Ishikawa (cell line): ENCODE measurements around the gene SORCS3.

Experiments
- CEBPB ChIP-seq: IDR thresholded peaks from 2 replicates; pipeline ENCODE4 v1.6.1; 2012
- CREB1 ChIP-seq: IDR thresholded peaks from 2 replicates; pipeline ENCODE4 v1.6.1; 2012; ENCODE audit warnings: low read depth
- EGR1 ChIP-seq: IDR thresholded peaks from 2 replicates; pipeline ENCODE4 v1.6.1; 2012
- EP300 ChIP-seq: IDR thresholded peaks from 2 replicates; pipeline ENCODE4 v1.6.1; 2012; ENCODE audit warnings: borderline replicate concordance
- FOXM1 ChIP-seq: IDR thresholded peaks from 2 replicates; pipeline ENCODE4 v1.6.1; 2012; ENCODE audit warnings: low read depth, borderline replicate concordance
- NFIC ChIP-seq: IDR thresholded peaks from 2 replicates; pipeline ENCODE4 v1.6.1; 2012
- RAD21 ChIP-seq: IDR thresholded peaks from 2 replicates; pipeline ENCODE4 v1.6.1; 2012; ENCODE audit warnings: low read depth
- TAF1 ChIP-seq: IDR thresholded peaks from 2 replicates; pipeline ENCODE4 v1.6.1; 2012; ENCODE audit warnings: low read depth, mild to moderate bottlenecking
- TCF12 ChIP-seq: IDR thresholded peaks from 2 replicates; pipeline ENCODE4 v1.6.1; 2012; ENCODE audit warnings: low read depth
- TEAD4 ChIP-seq: IDR thresholded peaks from 2 replicates; pipeline ENCODE4 v1.6.1; 2012
- YY1 ChIP-seq: IDR thresholded peaks from 2 replicates; pipeline ENCODE4 v1.6.1; 2012; ENCODE audit warnings: low read depth
- ZBTB7A ChIP-seq: IDR thresholded peaks from 2 replicates; pipeline ENCODE4 v1.6.1; 2012; ENCODE audit warnings: low read depth
- TF ChIP-seq, protein P1 (sequence below): IDR thresholded peaks from 2 replicates; pipeline ENCODE4 v1.6.1; 2012
- TF ChIP-seq, protein P2 (sequence below): IDR thresholded peaks from 2 replicates; pipeline ENCODE4 v1.6.1; 2012
- TF ChIP-seq, protein P3 (sequence below): IDR thresholded peaks from 2 replicates; pipeline ENCODE4 v1.6.1; 2012; ENCODE audit warnings: low read depth, mild to moderate bottlenecking

Gene SORCS3

DNA sequence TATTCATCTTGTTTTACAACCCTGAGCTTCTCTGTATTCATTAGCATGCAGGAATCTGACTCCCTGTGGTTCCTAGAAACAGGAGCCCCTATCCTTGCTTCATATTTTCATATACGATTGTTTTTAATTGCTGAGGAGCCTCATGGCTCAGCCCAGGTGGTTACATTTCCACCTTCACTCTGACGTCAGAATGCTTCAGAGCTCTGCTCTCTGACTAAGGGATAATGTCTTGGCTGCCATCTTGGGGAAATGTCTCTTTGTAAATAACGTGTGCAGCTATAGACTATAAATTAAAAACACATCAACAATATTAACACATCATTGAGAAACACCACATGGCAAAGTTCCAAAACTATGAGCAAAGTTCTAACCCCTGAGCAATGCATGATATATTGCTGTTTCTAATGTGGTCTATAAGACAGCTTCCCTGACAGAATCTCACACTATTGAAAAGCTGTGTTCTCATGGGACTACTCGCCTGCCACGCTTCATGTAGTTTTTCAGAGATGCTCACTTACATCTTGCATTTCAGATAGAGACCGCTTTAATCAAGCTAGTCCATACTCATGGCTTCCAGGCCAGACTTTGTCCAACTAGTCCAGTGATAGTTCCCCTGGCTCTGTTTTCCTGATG lies 227.0 kb downstream of the SORCS3 start:
- TF ChIP-seq ZBTB7A (no peak), TCF12 (no peak)

DNA sequence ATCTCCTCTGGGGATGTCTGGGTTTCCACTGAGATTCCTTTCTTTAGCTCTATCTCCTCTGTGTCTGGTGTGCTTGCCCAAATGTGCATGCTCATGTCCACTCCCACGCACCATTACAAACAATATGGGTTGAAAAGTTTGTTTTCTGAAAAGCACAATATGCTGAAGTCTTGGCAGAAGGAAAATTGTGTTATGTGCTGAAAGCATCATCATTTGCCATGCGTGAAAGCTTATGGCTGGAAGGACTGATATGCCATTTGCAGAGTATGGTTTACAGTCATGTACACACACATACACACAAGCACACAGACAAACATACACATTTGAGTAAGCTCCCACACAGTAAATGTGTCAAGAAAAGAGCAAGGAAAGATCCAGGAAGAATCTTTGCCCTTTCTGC lies 231.6 kb downstream of the SORCS3 start:
- TF ChIP-seq, protein P1, sequence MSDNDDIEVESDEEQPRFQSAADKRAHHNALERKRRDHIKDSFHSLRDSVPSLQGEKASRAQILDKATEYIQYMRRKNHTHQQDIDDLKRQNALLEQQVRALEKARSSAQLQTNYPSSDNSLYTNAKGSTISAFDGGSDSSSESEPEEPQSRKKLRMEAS = no peak
- TF ChIP-seq, protein P2, sequence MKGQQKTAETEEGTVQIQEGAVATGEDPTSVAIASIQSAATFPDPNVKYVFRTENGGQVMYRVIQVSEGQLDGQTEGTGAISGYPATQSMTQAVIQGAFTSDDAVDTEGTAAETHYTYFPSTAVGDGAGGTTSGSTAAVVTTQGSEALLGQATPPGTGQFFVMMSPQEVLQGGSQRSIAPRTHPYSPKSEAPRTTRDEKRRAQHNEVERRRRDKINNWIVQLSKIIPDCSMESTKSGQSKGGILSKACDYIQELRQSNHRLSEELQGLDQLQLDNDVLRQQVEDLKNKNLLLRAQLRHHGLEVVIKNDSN = no peak
- TF ChIP-seq CREB1 (no peak), ZBTB7A (no peak), EP300 (no peak), CEBPB (no peak), EGR1 (no peak), RAD21 (no peak), NFIC (no peak), FOXM1 (no peak), YY1 (no peak), TCF12 (no peak), TEAD4 (no peak), TAF1 (no peak)
- TF ChIP-seq, protein P3, sequence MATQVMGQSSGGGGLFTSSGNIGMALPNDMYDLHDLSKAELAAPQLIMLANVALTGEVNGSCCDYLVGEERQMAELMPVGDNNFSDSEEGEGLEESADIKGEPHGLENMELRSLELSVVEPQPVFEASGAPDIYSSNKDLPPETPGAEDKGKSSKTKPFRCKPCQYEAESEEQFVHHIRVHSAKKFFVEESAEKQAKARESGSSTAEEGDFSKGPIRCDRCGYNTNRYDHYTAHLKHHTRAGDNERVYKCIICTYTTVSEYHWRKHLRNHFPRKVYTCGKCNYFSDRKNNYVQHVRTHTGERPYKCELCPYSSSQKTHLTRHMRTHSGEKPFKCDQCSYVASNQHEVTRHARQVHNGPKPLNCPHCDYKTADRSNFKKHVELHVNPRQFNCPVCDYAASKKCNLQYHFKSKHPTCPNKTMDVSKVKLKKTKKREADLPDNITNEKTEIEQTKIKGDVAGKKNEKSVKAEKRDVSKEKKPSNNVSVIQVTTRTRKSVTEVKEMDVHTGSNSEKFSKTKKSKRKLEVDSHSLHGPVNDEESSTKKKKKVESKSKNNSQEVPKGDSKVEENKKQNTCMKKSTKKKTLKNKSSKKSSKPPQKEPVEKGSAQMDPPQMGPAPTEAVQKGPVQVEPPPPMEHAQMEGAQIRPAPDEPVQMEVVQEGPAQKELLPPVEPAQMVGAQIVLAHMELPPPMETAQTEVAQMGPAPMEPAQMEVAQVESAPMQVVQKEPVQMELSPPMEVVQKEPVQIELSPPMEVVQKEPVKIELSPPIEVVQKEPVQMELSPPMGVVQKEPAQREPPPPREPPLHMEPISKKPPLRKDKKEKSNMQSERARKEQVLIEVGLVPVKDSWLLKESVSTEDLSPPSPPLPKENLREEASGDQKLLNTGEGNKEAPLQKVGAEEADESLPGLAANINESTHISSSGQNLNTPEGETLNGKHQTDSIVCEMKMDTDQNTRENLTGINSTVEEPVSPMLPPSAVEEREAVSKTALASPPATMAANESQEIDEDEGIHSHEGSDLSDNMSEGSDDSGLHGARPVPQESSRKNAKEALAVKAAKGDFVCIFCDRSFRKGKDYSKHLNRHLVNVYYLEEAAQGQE = no peak

DNA sequence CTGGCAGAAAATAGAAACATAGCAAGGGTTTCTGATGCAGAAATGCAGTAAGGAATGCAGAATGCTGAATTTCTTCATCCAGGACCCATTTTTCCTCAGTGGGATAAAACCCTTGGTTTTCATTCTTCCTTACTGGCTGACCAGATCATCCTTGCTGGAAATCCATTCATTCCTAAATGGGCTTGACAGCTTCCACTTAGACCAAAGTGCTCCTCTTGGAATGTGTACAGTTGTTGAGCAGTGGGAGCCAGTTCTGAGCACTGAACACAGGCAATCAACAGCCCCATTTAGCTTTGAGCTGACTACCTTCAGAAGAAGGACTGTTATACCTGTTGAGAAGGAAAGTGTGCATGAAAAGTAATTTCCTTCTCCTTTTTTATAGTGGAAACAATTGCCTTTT lies 232.1 kb downstream of the SORCS3 start:
- TF ChIP-seq EGR1 (no peak), TEAD4 (no peak), CEBPB (no peak), EP300 (no peak), TCF12 (no peak)
- TF ChIP-seq, protein P3 = no peak

DNA sequence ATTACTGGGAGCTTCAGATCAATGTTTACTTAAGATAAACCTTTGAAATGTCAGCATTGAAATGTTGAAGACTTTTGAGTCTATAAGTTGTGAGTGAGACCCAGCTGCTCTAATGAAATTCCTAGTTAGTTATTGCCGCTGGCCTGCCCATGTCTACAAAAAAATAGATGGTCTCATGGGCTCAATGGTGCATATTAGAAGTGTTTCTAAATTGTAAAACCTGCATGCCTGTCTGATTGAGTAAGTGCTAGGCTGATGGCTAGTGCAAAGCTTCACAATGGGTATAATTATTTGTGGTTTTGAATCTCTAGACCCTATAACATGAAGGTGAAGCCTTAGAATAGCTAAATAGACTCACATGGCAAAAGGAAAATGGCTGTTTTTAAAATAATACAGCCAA lies 234.5 kb downstream of the SORCS3 start:
- TF ChIP-seq NFIC (no peak), ZBTB7A (no peak)

DNA sequence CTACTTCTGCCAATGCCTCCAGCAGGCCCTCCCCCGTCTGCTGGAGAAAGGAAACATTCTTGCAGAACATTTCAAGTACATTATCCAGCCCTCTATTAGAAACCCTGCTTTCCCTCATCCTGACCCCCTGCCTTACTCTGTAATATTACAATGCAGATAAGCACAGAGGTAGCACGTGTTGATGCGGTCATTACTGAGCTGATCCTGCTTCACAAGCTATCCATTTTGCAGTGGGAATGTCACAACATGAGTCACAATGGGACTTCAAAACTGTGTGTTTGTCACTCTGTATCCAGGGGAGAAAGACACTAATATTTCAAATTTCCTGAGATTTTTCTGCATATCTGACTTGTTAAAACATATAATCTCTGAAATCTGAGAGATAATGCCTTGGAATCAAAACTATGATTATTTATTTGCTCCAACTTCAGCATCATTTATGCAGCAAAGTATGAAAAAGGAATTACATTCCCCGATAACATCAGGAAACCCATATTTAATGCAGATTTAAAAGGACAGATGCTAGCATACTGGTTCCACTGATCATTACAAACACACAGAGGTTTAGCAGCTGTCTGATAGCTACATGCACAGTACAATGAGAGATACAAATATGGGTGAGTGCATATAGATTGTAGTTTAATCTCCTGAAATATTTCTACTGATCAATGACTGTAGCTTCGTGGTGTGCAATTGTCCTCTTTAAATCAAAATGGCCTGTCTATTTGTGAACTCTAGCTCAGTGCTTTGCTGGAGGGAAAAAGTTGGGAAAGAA lies 239.7 kb downstream of the SORCS3 start:
- TF ChIP-seq RAD21 (no peak), EP300 (no peak), NFIC (no peak)

DNA sequence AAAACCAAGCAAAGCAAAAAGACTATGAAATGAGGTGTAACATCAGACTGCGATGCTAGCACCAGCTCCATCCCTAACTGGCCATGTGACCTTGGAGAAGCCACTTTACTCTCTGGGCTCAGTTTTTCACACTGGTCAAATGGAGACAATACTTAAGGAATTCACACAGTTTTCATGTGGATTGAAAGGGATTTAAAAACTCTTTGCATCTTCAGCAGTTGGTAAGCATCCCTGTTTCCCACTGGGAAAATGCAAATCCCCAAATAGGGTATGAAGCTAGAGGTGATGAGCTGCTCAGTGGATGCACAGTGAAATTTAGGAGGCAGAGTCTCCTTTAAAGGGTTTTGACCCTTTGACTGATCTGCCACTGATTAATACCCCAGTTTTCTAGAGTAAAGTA lies 240.7 kb downstream of the SORCS3 start:
- TF ChIP-seq EGR1 = no peak
- TF ChIP-seq, protein P2 = no peak
- no peak for TF ChIP-seq RAD21
- no peak for TF ChIP-seq NFIC
- TF ChIP-seq, protein P1 = no peak
- TF ChIP-seq FOXM1 = no peak
- no peak for TF ChIP-seq EP300
- TF ChIP-seq TCF12 = no peak
- no peak for TF ChIP-seq TEAD4
- TF ChIP-seq, protein P3 = no peak
- no peak for TF ChIP-seq TAF1
- no peak for TF ChIP-seq ZBTB7A
- TF ChIP-seq YY1 = no peak
- no peak for TF ChIP-seq CREB1
- no peak for TF ChIP-seq CEBPB
